ENCODE results near the gene EPHB4.

EPHB4 gene

GRCh38 chr7:100854146-100854895 is 27.0 kb upstream of the EPHB4 start:
- no peak for DNase-seq (ENCODE audit: low read depth)

GRCh38 chr7:100852048-100852872 is 24.9 kb upstream of the EPHB4 start, which contains the start of gene SLC12A9:
Gene SLC12A9 (plus strand): TSS chr7:100852713. CDS start chr7:100854198, 1,485 bp downstream.
- DNase-seq (ENCODE audit: low read depth), result peak; percentile 82

GRCh38 chr7:100847360-100847759 is 20.0 kb upstream of the EPHB4 start:
- no peak for DNase-seq (ENCODE audit: low read depth)

DNA sequence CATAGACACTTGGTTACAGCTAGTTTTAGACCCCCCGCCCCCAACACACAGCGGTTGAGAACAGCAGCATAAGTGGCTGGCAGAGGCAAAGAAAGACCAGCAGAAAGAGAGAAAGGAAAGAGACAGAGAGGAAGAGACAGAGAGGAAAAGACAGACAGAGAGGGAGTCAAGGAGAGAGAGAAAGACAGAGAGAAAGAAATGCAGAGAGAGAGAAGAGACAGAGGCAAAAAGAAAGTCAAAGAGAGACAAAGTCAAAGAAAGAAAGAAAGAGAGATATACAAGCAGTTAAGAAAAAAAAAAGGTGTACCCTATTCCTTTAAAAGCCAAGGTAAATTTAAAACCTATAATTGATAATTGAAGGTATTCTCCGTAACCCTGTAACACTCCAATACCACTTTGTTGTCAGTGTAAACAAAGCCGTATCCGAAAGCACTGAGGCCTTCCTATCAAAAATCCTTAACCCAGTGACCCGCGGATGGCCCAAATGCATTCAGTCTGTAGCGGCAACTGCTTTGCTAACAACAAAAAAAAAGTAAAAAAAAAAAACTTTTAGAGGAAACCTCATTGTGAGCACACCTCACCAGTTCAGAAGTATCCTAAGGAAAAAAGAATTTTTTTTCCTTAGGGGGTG is 13.3 kb upstream of the EPHB4 start:
- no peak for DNase-seq (ENCODE audit: low read depth)

- no peak for DNase-seq (ENCODE audit: low read depth)
These were observed 12.0 kb upstream of the EPHB4 start for GRCh38 chr7:100839361-100839760.

DNA sequence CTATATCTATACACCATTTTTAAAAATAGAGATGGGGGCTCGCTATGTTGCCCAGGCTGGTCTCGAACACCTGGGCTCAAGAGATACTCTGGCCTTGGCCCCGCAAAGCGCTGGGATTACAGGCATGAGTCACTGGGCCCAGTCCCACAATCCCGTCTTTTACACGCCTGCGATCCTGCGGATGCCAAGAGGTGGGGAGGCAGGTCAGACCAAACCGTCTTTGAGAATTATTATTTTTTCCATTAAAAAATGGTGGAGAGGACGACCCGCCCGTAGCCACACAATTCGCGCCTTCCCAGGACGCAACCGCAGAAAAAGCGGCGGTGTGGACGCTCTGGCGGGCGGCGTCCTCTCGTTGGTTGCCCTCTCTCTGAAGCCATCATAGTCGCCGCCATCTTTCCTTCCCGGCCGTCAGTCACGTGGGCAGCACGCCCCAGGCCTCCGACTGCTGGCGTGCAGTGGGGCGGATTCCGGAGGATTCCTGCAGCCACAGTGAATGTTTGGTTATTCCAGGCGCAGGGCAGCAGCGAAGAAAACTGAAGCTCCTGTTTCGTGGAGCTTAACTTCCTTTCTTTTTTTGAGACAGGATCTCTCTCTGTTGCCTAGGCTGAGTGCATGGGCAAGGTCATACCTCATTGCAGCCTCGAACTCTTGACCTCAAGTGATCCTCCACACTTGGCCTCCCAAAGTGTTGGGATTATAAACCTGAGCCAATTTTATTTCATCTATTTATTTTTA is 9.9 kb upstream of the EPHB4 start:
- DNase-seq (ENCODE audit: low read depth), result peak; percentile 77

- DNase-seq (ENCODE audit: low read depth), result no peak
These were observed 9.4 kb upstream of the EPHB4 start for GRCh38 chr7:100836812-100837098.

DNA sequence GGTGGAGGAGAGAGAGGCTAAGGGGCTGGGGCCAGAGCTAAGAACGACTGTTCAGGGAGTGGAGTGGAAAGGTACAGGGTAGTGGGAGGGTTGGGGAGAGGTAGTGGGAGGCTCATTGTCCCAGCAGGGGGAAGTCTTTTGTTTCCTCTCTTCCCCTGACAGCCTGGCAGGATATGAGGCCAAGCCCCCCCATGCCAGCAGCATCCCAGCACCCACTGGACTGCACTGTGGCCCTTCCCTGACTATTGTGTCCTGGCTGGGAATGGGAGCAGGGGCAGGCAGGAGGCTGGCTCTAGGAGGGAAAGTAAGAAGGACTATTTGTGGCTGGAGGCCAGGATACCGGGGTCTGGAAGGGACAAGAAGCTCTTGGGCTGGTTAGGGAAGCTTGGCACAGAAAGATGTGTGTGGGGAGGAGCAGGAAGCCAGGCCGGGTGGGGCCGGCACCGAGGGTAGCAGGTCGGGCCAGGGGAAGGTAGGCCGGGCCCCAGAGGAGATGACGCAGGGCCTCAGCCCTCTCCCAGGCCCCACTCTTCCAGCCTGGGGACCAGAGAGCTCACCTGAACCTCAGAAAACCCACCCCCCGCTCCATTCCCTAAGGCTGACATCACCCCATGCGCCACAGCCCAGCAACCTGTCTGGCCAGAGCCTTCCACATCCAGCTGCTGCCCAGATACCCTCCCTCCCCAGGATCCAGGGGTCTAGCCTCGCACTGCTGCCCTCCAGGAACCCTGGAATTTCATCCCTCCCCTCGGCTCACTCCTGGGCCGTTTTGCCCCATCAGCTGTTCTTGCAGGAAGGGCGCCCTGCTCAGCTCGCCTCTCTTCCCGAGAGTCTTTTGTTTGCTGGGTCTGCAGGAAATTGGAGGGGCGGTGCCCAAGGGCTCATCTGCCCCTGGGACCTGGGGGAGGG is 8.8 kb upstream of the EPHB4 start:
- DNase-seq (ENCODE audit: low read depth), result no peak

DNA sequence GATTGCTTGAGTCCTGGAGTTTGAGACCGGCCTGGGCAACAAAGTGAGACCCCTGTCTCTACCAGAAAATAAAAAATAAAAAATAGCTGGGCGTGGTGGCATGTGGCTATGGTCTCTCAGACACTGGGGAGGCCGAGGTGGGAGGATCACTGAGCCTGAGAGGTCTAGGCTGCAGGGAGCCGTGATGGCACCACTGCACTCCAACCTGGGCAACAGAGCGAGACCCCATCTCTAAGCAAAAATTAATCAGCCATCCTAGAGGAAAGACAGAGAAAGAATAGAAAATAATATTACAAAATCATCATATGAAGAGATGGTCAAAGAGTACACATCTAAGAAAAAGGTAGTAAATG is 4.9 kb upstream of the EPHB4 start:
- DNase-seq (ENCODE audit: low read depth), result no peak

DNA sequence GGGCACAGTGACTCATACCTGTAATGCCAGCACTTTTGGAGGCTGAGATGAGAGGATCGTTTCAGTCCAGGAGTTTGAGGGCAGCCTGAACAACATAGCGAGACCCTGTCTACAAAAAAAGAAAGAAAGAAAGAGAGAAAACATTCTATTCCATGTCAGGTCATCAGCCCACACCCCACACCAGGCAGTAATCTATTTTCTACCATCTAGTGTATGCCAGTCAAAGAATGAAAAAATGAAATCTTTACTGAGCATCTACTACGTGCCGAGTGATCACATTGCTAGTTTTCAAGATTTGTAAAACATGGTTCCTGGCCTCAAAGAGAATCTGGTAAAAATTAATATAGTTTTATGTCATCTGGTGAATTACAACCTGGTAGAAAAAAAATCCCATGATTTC is 3.1 kb upstream of the EPHB4 start:
- no peak for DNase-seq (ENCODE audit: low read depth)

DNA sequence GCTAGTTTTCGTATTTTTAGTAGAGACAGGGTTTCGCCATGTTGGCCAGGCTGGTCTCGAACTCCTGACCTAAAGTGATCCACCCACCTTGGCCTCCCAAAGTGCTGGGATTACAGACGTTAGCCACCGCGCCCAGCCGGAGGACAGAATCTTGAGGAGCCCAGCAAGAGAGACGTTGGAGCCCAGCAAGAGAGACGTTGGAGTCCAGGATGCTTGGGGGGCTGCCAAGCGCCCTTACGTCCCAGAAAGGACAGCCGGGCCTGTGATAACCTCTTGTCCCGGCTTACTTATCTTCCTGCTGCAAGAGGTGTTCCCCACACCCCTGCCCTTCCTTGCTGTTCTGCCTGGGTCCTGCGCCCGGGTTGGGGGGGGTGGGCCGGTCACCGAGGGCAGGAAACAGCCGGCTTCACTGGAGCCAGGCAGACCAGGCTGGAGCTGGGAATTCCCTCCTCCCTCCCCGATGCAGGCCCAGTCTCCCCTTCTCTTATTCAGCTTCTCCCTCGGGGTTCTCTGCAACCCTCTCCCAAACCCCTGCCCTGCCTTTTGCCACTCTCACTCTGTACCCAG is 1.9 kb upstream of the EPHB4 start:
- DNase-seq (ENCODE audit: low read depth), result no peak

GRCh38 chr7:100826514-100827329 is 601 bp downstream of the EPHB4 start:
- no peak for DNase-seq (ENCODE audit: low read depth)

DNA sequence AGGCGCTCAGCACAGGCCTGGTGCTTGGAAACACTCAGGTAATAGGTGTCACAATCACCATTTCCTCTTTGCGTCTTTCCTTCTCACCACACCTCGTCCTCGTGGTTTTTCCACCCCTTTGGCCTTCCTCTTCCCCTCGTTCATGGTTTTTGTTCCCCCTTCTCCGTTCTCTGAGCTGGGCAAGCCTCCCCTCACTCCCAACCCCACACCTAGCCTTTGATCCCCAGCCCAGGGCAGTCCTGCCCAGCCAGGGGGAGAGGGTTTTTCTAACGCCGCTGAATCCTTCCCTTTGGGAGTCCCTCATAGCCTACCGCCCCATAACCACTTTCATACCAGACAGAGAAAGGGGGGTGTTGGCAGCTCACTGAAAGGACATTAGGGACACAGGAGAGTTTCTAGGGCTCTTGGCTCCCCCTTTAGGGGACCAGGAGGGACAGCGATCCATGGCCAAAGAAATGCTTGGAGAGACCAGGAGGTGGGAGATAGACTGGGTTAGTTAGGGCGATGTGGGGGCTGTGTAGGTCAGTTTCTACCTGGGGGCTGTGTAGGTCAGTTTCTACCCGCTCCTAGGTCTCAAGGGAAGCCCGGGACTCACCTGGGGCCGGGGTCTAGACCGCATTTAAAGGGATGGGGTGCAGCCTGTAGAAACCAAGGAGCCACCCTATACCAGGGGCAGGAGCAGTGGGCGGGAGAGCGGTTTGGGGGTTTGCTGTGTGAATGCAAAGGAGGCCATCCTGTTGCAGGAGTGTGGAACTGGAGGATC is 1.4 kb downstream of the EPHB4 start:
- DNase-seq (ENCODE audit: low read depth), result no peak

DNA sequence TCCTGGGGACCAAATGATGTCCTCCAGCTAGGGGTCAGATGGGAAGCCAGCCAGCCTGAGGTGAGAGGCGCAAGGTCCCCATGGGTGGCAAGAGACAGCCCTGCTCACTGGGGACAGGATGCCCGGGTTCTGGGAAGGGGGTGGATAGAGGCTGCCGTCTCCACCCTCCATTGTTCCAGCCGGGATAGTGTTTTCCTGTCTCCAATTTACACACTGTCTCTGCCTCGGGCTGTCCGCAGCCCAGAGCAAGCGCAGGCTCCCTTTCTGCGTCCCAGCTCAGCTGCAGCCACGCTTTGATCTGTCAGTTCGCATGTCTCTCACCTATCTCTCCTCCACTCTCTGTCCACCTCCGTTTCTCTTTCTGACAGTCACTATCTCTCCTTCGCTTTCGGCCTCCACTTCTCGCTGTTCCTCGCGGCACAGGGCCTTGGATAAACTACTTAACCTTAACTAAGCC is 2.1 kb downstream of the EPHB4 start:
- no peak for DNase-seq (ENCODE audit: low read depth)

GRCh38 chr7:100824499-100825214 is 2.7 kb downstream of the EPHB4 start:
- no peak for DNase-seq (ENCODE audit: low read depth)

DNA sequence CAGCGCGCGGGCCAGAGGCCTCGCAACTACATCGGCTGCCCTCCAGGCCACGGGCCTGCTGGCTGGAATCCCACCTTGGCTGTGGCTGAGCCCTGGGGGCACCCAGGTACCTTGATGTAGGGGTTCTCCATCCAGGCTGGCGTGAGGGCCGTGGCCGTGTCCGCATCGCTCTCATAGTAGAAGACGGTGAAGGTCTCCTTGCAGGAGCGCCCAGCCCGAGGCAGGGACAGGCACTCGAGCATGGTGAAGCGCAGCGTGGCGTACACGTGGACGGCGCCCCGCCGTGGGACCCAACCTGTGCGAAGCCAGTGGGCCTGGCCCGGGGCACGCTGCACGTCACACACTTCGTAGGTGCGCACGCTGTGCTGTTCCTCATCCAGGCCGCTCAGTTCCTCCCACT is 3.8 kb downstream of the EPHB4 start:
- DNase-seq (ENCODE audit: low read depth), result no peak

- no peak for DNase-seq (ENCODE audit: low read depth)
These were observed 4.2 kb downstream of the EPHB4 start for GRCh38 chr7:100823140-100823525.

- DNase-seq (ENCODE audit: low read depth), result no peak
These were observed 4.8 kb downstream of the EPHB4 start for GRCh38 chr7:100822236-100823139.
